CD4-positive, alpha-beta T cell treated with Interleukin-4 for 4 hours (primary cell): ENCODE measurements around the gene ZNF879.

Experiments
- DNase-seq: peaks from one replicate; pipeline ENCODE4 v3.0.0-alpha.2; 2020

Gene ZNF879

DNA sequence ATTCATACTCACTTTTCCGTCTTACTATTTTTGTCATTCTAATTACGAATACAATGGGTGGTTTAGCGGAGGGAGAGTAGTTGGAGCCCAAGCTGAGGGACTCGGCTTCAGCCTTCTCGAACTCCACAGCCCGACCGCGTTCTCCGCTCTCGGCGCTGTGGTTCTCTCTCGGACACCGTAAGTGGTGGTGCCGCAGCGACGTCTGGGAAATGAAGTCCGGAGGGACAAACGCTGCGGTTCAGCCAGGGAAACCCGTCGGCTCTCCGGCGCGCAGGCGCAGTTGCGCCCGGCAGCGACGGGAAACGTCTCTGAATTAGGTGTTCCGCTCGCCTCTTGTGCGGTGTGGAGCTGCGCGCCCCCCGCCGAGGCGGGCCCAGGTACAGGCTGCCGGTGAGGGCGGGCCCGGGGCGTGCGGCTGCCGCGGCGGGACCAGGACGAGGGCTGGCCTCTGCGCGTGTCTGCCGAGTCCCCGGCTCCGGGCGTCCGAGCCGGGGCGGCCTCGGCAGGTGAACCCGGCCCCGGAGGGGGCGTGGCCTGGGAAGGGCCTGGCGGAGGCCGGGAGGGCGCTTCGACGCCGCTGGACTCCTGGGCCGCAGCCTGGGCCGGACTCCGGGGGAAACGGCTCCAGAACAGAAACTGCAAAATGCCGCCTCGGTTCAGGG, at the start of gene ZNF879:
TSS of gene ZNF879 (plus strand) at position 277 of the 662 bp plus-strand sequence. CDS start 1,201 bp downstream, outside the sequence.
- peak; percentile 96 for DNase-seq

DNA sequence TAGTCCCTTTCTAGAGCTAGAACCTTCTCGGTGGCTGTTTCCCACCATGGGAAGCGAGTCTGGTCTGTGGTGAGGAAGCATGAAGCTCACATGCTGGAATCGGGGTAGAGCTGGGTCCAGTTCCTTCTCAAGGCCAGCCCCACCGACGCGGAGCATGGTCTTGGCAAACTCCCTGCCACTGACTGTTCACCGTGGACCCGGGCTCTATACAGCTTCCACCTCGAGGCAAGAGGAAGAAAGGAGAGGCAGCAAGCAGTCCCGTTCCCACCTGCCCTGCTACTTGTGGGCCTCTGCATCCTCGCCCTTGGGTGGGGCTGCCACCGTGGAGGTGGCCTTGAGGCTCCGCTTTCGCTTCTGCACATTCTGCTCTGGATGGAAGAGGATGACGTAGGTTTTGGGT, 42.2 kb upstream of the ZNF879 start:
- no peak for DNase-seq

DNA sequence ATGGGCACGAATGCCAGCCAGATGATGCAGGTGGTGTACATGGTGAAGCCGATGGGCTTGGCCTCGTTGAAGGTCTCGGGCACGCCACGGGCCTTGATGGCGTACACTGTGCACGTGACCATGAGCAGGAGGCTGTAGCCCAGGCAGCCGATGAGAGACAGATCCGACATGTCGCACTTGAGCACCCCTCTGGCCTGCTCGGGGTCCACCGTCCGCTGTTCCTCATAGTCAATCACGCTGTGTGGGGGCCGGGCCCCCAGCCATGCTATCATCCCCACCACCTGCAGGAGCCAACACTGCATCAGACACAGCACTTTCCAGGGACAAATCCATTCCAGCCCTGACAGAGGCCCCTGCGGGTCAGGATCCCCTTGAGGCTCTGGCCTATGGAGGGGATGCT, 40.7 kb upstream of the ZNF879 start:
- DNase-seq = no peak

DNA sequence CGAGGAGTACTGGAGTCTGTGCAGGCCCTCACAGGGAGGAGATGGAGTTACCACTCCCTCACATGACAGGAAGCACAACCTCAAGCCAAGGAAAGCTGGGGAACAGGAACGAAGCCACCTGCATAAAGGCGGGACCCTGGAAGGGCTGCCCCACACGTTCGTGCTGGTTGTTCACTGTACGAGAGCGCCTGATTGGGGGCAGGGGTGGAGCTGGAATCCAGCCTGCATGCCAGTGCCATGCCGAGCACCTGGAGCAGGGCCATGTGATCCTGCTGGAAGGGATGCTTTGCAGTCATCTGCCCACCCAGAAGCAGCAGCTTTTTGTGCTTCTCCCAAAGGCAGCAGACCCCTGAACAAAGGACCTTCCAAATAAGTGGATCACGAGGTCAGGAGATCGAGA, 39.9 kb upstream of the ZNF879 start:
- no peak for DNase-seq

DNA sequence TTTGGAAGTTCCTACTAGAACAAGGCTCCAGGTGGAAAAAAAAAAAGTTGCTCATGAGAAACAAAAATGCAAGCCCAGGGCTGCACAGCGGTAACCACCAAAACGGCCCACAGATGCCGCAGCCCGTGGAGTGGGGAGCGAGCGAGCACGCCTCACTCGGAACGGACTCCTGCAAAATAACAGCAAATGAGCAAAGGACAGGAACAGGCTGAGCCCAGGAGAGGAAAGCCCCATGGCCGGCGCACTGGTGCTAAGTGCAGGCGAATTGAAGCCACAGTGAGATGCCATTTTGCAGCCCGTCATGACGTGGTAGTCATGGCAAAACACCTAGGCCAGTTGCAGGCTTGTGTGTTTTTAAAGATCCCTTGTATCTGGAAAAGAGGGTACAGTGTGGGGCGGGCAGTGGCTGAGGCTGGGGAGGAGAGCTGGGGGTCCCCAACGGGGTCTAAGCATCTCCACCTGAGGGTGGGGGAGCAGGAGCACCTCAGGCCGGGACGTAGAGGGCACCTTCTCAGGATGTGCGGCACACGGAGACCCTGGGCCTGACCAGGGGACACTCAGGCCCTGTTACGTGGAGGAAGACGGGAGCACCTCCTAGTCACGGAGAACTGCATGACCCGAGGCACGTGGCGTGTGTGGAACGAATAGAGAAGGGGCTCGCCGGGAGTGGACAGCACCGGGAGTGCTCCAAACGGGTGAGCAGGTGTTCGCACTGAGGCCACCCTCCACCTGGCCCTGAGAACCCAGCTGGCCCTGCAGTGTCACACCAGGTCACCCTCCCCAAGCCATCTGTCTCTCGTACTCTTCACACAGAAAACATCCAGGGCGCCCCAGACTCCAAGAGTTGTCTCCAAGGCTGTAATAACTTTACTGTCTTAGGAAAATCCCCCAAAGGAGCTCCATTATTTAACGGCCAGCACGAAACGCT, 39.2 kb upstream of the ZNF879 start:
- no peak for DNase-seq

DNA sequence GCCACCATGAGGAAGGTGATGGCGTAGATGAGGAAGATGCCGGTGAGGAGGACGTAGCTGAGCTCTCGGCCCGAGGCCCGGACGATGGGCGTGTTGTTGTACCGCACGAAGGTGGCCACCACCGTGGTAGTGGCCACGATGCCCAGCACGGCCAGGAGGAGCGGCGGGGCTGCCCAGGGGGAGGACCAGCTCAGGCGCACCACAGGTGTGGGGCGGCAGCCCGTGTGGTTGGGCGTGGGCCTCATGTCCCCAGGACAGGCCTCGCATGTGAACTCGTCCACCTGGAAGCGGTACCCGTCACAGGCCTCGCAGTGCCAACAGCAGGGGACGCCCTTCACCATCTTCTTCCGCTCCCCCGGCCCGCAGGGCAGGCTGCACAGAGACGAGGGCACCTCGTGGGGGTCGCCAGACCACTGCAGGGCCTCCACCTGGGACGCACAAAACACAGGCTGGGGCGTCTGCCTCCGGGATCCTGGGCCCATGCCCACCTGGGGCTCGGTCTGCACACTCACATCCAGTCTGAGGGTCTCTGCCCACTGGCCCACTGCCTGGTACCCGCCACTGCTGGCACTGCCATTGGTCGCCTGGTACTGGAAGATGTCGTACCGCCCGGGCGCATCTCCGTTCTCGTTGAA, 37.2 kb upstream of the ZNF879 start:
- DNase-seq = no peak

DNA sequence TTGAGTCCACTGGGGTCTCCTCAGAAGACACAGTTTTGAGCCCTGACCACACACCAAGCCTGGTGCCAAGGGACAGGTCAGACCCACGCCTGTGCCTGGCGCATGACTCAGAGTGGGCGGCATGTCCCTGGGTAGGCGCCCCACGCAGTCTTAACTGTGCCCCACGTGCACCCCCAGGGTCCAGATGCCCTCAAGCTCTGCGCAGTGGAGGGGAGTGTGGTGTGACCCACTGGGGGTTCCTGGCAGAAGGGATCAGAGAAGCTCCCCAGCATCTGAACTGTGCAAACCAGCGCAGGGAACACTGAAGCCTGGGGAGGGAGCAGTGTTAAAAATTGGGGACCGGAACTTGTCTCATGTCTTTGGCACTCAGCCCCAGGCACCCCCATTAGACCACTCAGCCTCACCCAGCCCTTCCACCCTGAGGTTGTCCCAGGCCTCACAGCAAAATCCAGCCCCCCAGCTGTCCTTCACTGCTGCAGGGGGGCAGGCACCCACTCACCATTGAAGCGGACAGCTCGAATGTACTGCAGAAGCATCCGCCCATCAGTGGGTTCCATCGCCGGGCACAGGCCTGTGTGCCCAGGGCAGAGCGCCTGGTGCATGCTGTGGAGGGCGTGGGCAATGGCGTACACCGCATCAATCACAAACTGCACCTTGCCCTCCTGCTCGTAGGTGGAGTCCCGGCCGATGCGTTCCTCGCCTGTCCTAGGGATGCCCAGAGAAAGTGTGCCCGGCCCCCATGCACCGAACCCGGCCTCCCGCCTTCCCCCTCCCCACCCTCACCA, 35.0 kb upstream of the ZNF879 start:
- DNase-seq = no peak

DNA sequence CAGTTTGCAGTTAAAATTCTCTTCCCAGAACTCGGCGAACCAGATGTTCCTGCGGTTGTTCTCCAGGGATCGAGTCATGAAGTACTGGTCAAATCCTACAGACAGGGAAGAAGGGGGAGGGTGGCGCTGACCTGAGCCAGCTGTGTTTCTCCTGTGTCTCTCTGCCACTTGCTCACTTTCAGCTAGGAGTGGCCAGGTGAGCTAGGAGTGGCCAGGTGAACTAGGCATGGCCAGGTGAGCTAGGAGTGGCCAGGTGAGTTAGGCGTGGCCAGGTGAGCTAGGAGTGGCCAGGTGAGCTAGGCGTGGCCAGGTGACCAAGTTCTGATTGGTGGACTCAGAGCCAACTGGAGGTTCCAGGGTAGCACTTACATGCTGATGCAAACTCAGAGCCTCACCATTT, 34.3 kb upstream of the ZNF879 start:
- no peak for DNase-seq

DNA sequence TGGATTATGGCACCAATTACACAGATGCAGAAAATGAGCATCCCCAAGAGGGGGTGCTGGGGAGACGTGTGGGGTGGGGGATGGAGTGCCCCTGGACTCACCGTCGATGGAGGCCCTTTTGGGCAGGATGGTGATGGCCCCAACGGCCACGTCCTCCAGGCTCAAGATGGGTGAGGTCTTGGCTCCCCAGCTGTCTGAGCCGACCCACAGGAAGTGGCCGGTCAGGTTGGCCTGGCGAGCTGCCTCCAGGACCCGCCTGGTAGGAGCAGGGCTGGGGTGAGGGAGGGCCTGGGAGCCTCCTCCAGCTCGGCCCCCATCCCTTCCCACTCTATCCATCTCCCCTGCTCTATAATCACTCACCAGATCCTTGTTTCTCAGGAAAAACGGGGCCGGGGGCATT, 33.1 kb upstream of the ZNF879 start:
- DNase-seq = no peak

DNA sequence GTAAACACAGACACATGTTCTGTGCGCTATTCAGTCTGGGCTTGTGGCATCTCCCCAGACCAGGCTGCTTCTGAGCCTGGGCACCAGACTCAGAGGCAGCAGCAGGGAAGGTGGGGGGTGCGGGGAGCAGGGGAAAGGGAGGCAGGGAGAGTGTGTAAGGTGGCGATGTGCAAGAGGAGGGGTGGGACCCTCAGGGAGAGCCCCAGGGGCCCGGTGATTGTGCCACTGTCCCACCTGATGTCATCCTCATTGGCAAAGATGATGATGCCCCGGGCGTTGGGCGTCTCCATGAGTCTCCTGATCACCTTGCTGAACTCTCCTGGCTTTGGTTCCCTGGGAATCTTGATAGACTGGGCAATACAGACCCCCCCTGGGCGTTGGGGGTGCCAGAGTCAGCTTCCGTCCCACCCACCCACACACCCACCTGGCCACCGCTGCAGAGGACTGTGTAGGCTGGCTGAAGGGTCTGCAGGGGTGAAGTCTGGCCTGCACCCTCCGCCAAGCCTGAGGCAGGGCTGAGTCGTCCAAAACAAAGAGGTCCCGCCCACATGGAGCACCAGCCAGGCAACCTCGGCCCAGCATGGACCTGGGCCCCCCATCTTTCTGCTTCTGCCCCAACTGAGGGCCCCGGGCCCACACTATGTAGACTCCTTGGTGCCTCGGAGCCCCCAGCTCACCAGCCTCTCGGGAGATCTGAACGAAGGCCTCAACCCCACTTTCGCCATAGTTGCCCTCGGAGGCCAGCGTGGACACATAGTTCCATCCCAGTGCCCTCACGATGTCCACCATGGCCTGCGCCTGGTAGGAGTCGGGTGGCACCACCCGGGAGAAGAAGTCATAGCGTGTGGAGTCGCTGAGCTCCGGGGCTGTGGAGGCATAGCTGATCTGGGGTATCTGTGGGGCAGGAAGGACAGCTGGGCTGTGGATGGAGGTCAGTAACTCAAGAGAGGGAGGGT, 32.1 kb upstream of the ZNF879 start:
- DNase-seq = no peak

DNA sequence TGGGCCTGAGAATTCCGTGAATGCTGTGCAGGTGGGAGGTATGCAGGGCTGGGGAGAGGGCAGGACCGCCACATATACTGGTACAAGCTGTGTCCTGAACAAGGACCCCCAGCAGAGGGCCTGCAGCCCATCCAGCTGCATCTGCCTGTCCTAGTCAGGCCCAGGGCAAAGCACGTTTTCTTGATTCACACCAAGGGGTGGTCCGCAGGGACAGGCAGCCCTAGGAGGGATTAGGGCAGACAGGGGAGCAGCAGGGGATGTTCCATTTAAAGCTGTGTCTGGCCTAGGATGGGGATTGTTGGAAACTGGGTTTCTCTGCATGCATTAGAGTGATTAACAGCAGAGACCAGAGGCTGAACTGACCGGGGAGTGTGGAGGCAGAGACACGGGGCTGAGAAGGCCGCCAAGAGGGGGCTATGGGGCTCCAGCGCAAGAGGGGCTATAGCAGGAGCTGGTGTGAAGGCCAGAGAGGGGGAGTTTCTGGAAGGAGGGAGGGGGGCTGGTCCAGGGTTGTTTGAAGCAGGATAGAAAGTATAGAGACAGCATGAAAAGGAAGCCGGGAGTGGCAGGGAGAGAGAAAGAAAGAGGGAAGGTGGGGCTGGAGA, 31.2 kb upstream of the ZNF879 start:
- DNase-seq = no peak

DNA sequence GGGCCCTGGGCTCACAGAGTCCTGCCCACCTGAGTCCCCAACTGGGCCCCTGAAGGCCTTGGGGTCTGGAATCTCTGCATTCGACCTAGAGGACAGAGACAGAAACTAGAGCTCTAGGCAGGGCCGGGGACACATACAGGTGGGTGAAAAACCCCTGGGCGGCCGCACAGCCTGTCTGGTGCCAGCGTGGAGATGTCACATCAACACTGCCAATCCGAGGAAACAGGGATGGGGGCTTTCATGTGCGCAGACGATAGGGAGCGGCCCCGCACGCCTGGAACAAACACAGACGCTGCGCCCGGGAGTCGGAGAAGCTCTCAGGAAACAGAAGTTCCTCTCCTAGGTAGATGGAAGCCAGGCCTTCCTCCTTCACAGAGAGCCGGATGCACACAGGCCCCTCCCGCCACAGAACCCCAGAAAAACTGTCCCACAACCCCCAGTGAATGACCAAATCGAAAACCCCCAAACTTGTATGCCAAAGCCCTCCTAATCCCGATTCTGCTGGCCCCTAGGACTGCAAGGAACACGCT, 30.3 kb upstream of the ZNF879 start:
- DNase-seq = no peak

DNA sequence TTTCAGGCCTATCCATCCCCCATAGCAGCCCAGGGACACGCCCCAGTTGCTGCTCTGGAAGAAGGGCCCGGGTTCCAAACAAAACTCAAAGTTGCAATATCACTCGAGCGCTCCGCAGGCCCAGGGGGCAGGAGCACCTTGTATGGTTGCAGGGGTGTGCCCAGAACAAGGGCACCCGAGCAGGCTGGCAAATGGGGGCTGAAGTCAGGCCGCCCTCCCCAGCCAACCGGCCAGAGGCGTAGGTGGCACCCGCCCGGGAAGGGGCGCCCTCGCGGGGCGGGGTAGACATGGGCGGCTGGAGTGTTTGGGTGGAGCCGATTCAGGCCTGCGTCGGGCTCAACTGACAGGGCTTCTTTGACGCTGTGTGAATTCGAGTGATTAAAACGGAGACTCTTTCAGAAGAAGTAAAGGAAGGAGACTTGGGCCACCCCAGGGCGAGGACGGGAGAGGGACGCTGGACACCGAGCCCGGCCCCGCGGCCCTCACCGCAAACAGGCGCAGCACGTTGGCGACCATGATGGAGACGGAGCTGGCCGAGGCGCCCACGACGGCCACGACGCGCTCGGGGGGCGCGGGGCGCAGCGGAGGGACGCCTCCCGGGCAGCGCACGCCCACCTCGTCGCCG, 29.5 kb upstream of the ZNF879 start:
- DNase-seq = no peak

DNA sequence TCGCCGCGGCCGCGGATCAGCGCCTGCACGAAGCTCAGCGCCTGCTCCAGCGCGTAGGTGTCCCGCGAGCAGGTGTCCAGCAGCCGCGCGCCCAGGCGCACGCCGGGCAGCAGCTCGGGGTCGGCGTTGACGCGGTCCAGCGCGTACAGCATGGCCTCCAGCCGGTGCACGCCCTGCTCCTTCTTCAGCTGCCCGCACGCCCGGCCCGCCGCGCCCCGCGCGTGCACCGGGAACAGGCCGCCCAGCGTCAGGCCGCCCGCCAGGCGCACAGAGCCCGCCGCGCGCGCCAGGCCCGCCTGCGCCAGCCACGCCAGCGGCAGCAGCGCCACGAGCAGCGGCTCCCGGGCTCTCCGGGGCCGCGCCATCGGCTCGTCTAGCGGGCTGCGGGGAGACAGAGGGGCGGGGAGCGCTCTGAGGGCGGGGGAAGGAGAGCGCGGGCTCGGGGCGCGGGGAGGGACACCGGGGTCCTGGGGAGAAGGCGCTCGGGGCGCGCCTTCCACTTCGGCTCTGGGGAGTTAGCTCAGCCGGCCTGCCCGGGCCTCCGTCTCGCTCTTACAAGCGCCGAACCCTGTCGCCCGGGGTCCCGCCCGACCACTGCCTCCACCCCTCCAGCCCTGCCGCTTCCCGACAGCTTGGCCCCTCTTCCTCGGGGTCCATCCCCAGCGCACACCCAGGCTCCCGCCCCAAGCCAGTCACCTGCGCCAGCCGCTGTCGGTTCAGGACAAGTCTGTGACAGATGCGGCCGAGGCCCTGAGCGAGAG, 28.8 kb upstream of the ZNF879 start, which contains the start of gene GRM6:
TSS of gene GRM6 (minus strand) at position 741 of the 761 bp plus-strand sequence. CDS start at position 365, 376 bp downstream.
- DNase-seq = no peak

DNA sequence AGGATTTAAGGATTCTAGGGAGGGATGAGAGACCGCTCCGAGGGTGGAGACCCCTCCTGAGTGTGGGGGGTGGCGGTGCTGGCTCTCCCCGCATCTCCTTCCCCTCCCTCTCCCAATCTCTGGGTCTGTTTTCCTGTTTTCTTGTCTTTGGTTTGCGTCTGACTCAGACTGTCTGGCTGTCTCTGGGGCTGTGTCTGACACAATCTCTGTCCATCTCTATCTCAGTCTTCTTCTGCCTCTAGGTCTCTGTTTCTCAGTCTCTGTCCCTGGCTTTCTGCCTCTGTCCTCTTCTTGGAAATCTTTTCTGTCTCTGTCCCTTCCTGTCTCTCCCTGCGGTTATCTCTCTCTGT, 28.3 kb upstream of the ZNF879 start:
- no peak for DNase-seq

DNA sequence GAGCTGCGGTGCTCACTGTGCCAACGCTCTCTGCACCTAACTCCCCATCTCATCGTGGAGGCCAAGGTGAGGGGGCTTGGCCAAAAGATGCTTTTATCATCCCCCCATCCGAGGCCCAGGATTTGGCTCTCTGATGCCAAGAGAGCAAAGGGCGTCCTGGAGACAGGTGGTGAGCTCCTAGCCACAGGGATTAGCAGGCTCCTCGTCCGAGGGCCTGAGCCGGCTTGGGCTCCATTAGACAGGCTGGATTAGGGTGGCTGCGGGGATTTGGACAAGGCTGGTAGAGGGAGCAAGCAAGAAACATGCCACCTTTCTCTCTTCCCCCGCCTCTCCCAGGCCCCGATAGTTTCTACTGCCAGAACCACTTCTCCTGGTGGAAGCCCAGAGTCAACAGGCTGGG, 27.4 kb upstream of the ZNF879 start:
- DNase-seq = no peak

DNA sequence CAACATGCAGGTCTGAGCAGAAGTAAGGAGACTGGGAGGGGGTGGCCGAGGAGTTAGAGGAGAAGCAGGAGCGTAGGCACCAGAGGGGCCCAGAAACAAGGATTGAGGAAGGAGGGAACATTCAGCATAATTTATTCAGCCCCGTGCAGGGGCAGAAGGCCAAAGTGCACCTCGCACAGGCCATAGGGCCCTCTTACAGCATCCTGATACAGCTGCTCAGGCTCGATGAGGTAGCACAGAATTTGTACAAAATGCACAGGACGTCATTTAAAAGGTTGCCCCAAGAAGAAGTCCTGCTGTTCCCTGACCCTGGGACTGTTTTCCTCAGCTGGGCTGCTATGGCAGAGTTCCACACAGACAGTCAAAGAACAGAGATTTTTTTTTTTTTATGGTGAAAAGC, 26.4 kb upstream of the ZNF879 start:
- DNase-seq = no peak

DNA sequence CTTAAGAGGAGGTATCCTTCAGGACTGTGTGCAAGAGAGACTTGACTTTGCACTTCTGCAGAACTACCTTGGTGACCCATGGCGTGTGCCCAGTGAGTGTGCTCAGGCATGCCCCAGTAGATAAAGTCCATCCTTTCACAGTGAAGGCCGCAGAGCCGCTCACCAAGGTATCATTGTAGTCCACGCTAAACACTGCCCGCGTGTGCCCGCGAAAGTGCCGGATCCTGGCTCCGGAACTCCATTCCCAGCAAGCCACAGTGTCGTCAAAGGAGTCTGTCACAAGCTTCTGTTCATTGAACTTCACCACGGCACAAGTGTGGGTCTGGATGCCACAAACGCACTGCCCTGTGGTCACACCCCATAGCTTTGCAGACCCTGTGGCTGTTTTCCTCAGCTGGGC, 25.2 kb upstream of the ZNF879 start:
- no peak for DNase-seq

DNA sequence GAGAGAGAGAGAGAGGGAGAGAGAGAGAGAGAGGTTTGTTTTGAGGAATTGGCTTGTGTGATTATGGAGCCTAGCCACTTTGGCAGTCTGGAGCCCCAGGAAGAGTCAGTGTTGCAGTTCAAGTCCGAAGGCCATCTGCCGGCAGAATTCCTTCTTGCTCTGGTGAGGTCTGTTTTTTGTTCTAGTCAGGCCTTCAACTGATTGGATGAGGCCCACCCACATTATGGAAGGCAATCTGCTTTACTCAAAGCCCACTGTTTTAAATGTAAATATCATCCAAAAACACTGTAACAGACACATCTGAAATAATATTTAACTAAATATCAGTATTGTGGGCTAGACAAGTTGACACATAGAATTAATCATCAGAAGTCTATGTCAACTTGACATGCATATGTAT, 17.0 kb upstream of the ZNF879 start:
- DNase-seq = no peak

DNA sequence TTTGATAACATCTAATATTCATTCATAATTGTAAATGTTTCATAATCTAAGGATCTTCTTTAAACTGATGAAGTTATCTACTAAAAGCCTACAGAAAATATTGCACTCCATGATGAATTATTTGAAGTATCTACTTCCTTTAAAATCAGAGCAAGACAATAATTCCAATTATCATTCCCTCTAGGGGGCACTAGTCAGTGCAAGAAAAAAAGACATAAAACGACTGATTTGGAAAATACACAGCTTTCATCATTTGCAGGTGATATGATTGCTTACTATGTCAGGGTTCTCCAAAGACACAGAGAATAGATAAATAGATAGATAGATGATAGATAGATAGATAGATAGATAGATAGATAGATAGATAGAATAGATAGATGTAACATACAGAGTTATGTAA, 14.9 kb upstream of the ZNF879 start:
- DNase-seq = no peak
